Activated CD4-positive, alpha-beta T cell treated with anti-CD3 and anti-CD28 coated beads, Interleukin-10, Interleukin-2, amounts not matched to agents 100 ng/mL and 50 ng/mL, durations not matched to agents 16 hours and 8 hours (primary cell): ENCODE measurements around the gene LRWD1.
"Not testable (repeated sequence)": the region's sequence is repeated elsewhere in the genome, so short reads cannot be mapped to it uniquely, and the experiment has no call there.

Experiments used
- DNase-seq: peaks from one replicate; pipeline ENCODE4 v3.0.0-alpha.2; 2020

LRWD1 gene

GRCh38 chr7:102503141-102503540 lies 38.4 kb downstream of the LRWD1 start:
- DNase-seq = not testable (repeated sequence)

GRCh38 chr7:102505298-102506185 lies 40.8 kb downstream of the LRWD1 start:
- not testable (repeated sequence) for DNase-seq

DNA sequence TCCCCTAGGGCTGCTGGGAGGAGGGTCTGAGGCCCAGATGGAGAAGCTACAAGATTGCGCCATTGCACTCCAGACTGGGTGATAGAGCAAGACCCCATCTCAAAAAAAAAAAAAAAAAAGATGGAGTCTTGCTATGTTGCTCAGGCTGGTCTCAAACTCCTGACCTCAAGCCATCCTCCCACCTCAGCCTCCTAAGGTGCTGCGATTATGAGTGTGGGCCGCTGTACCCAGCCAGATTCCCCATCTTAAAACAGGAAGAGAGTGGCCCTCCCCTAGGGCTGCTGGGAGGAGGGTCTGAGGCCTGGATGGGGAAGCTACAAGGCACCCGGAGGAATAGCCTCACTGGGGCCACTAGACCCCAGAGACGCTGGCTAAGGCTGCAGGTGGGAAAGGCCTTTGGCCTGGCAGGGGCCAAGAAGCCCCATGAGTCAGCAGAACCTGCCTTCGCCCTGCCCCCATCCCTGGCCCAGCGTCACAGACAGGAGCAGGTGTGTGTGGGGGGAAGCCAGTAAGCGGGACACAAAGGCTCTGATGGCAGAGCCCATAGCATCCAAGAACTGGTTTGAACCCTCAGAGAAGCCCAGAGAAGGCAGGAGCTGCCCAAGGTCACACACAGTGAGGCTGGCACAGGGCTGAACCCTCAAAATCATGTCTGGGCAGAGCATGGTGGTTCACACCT lies 42.8 kb downstream of the LRWD1 start:
- not testable (repeated sequence) for DNase-seq

GRCh38 chr7:102510575-102510974 lies 45.8 kb downstream of the LRWD1 start:
- DNase-seq = not testable (repeated sequence)

DNA sequence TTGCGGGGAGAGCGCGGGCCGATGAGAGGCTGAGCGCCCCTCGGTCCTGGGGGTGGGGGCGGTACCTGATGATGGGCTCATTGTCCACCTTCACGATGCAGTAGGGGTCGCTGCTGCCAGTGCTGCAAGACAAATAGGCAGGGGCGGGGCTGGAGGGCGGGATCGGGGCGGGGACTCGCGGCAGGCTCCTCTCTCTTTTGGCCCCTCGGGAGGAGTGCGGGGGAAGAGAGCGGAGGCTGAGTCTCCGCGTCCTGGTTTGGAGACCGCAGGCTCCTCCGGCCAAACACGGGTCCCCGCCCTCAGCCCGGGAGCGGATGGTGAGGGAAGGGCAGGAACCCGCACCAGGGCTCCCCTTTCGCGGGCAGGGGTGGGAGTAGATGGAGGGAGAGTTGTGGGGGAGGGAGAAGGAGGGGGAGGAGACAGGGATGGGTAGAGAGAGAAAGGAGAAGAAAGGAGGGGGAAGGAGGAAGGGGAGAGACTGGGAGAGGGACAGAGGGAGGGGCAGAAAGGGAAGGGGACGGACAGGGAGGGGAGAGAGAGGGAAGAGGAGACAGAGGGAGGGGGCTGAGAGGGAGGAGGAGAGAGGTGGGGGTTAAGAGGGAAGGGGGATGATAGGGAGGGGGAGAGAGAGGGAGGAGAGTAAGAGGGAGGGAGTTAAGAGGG lies 47.2 kb downstream of the LRWD1 start:
- not testable (repeated sequence) for DNase-seq

DNA sequence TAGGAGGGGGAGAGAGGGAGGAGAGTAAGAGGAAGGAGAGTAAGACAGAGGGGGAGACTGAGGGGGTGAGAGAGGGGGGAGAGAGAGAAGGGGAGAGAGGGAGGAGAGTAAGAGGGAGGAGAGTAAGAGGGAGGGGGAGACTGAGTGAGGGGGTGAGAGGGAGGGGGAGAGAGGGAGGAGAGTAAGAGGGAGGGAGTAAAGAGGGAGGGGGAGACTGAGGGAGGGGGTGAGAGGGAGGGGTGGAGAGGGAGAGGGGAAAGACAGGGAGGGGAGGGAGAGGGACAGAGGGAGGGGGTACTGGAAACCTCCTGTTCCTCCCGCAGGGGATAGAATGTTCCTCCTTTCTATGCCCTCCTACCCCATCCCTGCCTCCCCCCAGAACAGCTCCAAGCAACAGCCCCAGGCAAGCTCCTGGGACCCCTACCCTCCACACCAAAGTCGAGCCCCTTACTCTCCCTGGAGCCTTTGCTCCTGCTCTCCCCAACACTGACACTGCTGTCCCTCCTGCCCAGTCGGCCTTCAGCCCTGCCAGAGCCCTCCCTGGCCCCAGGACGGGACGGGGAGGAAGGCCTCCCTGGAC lies 47.9 kb downstream of the LRWD1 start:
- DNase-seq = not testable (repeated sequence)

DNA sequence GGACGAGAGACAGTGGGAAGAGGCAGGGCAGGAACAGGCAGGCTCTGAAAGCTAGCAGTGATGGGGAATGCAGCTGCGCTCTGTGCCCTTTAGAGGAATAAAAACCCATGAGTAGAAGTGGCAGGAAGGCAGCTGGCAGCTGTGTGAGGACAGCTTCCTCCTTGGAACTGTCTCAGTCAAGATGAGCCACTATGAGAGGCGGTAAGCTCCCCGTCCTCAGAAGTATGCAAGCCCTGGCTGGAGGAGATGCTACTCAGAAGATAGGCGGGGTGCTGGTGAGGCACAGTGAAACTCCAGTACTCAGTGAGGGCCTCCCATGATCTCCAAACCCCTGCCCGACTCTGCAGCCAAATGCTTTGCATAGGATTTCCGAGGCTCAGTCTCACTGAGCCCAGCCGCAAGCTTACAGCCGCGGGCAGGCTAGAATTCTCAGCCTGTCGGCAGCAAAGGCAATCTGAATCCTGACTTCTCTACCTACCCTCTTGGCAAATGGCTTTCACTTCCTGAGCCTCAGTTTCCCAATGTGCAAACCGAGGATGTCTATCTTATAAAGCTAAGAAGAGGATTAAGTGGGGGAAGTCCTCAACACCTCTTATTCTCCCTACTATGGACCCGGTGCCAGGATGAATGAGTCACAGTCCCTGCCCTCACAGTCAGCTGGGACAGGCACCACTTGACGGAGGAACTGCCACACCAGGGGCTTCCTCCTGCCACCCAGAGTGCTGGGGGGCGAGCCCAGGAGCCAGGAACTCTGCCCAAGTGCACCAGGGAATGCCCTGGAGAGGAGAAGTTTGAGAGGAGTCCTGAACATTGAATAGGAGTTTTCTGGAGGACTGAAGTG lies 50.3 kb downstream of the LRWD1 start:
- not testable (repeated sequence) for DNase-seq

DNA sequence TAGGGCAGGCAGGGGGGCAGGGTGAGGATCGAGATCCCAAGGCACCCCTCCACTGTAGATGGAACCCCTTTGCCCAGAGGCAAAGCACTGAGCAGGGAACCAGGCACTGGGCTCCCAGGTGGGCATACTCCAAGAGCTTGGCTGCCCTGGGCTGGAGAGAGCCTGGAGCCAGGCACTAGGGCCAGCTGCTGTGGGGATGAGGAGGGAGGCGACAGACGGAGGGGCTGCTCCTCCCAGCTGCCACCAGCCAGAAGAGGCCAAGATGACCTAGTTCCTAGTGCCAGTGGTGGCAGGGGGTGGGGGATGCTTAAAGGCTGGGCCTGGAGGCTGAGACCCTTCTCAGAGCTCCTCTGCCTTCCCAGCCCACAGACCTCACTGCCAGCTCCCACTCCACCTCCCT lies 51.1 kb downstream of the LRWD1 start:
- not testable (repeated sequence) for DNase-seq

- DNase-seq = not testable (repeated sequence)
These were observed 52.2 kb downstream of the LRWD1 start for GRCh38 chr7:102516951-102517350.

GRCh38 chr7:102517550-102518147 lies 52.9 kb downstream of the LRWD1 start, which contains the start of gene RASA4B:
TSS of gene RASA4B (minus strand) at chr7:102517777. CDS start at chr7:102517710, 67 bp downstream.
- DNase-seq = not testable (repeated sequence)

DNA sequence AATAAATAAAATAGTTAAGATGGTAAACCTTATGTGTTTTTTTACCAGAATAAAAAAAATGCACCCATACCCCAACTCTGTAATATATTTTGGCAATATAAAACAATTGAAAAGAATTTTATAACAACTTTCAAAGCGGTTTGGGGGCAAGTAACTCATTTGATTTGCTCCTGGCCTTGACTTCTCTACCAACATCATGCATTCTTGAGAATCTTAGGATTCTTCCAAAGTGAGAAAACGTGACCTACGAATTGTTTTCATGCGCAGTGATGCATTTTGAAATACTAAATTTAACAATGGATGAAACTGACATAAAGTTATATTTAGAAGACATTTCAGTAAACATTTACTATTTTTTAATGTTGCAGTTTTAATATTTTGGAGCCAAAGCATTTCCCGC lies 56.0 kb downstream of the LRWD1 start:
- not testable (repeated sequence) for DNase-seq
